IMR-90 (cell line): ENCODE results near the gene FAM168A. TPM values are rescaled to one million over a fixed set of nuclear protein-coding genes. Genes with fewer than 3 reads are reported as not detected.

Source experiments
- ATAC-seq: fragments of 200-7000 bp; cut with Tn5 transposase; 2 replicates; pipeline ENCODE4 v1.9.1; 2020; ENCODE audit warnings: low read depth, mild to moderate bottlenecking, moderate library complexity
- BruUV-seq: library from RNA; stranded (reverse); fragments of 400-500 nt; replicated peaks from 2 replicates; lab custom pipeline; 2021; lab: Mats Ljungman, UMichigan
- CTCF ChIA-PET: fragments of 300-600 bp; formaldehyde crosslinking; extraction: SDS; loops from one replicate; lab custom pipeline; 2021; ENCODE audit warnings: antibody characterized with exemption; lab: Yijun Ruan, JAX
- POLR2A ChIA-PET: fragments of 300-600 bp; sonication (Branson Sonifier 250); formaldehyde crosslinking; loops from one replicate; lab custom pipeline; 2022; ENCODE audit warnings: antibody characterized with exemption; ENCODE audit not compliant: unreplicated experiment; lab: Charles Lee
- DNase-seq: peaks from one replicate; pipeline ENCODE4 v3.0.0; 2013
- H2AFZ ChIP-seq: replicated peaks from 2 replicates; pipeline ENCODE3; 2013; ENCODE audit warnings: low read length, mild to moderate bottlenecking; ENCODE audit not compliant: poor library complexity
- H2AK5ac ChIP-seq: 2 replicates; pipeline ENCODE4 v1.6.1; 2013; ENCODE audit warnings: low read depth, low read length, inconsistent platforms
- H2AK9ac ChIP-seq: replicated peaks from 2 replicates; pipeline ENCODE3; 2013; ENCODE audit warnings: mild to moderate bottlenecking, low read depth, low read length, moderate library complexity; ENCODE audit not compliant: poor library complexity
- H2BK120ac ChIP-seq: 2 replicates; pipeline ENCODE4 v1.6.1; 2013; ENCODE audit warnings: low read depth, low read length, inconsistent platforms
- H2BK15ac ChIP-seq: 3 replicates; pipeline ENCODE4 v1.6.1; 2013; ENCODE audit warnings: low read depth, low read length, inconsistent platforms
- H2BK20ac ChIP-seq: 2 replicates; pipeline ENCODE4 v1.6.1; 2013; ENCODE audit warnings: low read depth, mild to moderate bottlenecking, inconsistent platforms, low read length, moderate library complexity
- H2BK5ac ChIP-seq: 2 replicates; pipeline ENCODE4 v1.6.1; 2013; ENCODE audit warnings: mild to moderate bottlenecking, low read depth, low read length, inconsistent platforms; ENCODE audit not compliant: poor library complexity, severe bottlenecking
- H3K14ac ChIP-seq: replicated peaks from 2 replicates; pipeline ENCODE4 v1.6.1; 2013; ENCODE audit warnings: low read depth, low read length, inconsistent platforms
- H3K18ac ChIP-seq: 2 replicates; pipeline ENCODE4 v1.6.1; 2013; ENCODE audit warnings: low read depth, low read length, control low read depth
- H3K23ac ChIP-seq: 2 replicates; pipeline ENCODE4 v1.6.1; 2013; ENCODE audit warnings: low read depth, low read length, inconsistent platforms
- H3K27ac ChIP-seq: 2 replicates; pipeline ENCODE4 v1.5.1; 2013; ENCODE audit warnings: mild to moderate bottlenecking, control low read depth, low read length; ENCODE audit not compliant: insufficient read depth
- H3K27me3 ChIP-seq: 2 replicates; pipeline ENCODE4 v1.6.1; 2013; ENCODE audit warnings: low read length; ENCODE audit not compliant: control insufficient read depth, insufficient read depth
- H3K36me3 ChIP-seq: 2 replicates; pipeline ENCODE4 v1.6.1; 2013; ENCODE audit warnings: low read length, mixed read lengths; ENCODE audit not compliant: control insufficient read depth, insufficient read depth
- H3K4ac ChIP-seq: 2 replicates; pipeline ENCODE4 v1.6.1; 2013; ENCODE audit warnings: low read depth, low read length, inconsistent platforms
- H3K4me1 ChIP-seq: 2 replicates; pipeline ENCODE4 v1.6.1; 2013; ENCODE audit warnings: low read length, mixed read lengths; ENCODE audit not compliant: control insufficient read depth, insufficient read depth
- H3K4me2 ChIP-seq: 2 replicates; pipeline ENCODE4 v1.6.1; 2013; ENCODE audit warnings: low read depth, mild to moderate bottlenecking, control low read depth, low read length, moderate library complexity
- H3K4me3 ChIP-seq: 2 replicates; pipeline ENCODE4 v1.5.1; 2013; ENCODE audit warnings: low read depth, mild to moderate bottlenecking, control low read depth, low read length, moderate library complexity; ENCODE audit not compliant: insufficient read depth
- H3K56ac ChIP-seq: 2 replicates; pipeline ENCODE4 v1.6.1; 2013; ENCODE audit warnings: low read length, inconsistent platforms; ENCODE audit not compliant: insufficient read depth; ENCODE audit errors: extremely low read depth
- H3K79me1 ChIP-seq, 2 experiments: 2 replicates each; pipeline ENCODE4 v1.6.1; 2013; ENCODE audit warnings: low read length in 2 of 2, inconsistent platforms in 1 of 2, low read depth in 1 of 2
- H3K9ac ChIP-seq: 2 replicates; pipeline ENCODE4 v1.6.1; 2013; ENCODE audit warnings: low read depth, low read length, control low read depth
- H3K9me1 ChIP-seq: 2 replicates; pipeline ENCODE4 v1.6.1; 2013; ENCODE audit warnings: low read length, inconsistent platforms; ENCODE audit not compliant: insufficient read depth
- H3K9me3 ChIP-seq: 2 replicates; pipeline ENCODE4 v1.6.1; 2013; ENCODE audit warnings: low read length; ENCODE audit not compliant: control insufficient read depth, insufficient read depth
- H4K20me1 ChIP-seq: 2 replicates; pipeline ENCODE4 v1.6.1; 2013; ENCODE audit warnings: low read length, inconsistent platforms; ENCODE audit not compliant: insufficient read depth
- H4K5ac ChIP-seq: 2 replicates; pipeline ENCODE4 v1.6.1; 2013; ENCODE audit warnings: mild to moderate bottlenecking, low read depth, low read length, control low read depth
- H4K8ac ChIP-seq, 2 experiments: 2 replicates each; pipeline ENCODE4 v1.6.1; 2013; ENCODE audit warnings: low read depth in 2 of 2, low read length in 2 of 2, control low read depth in 1 of 2, inconsistent platforms in 1 of 2
- H4K91ac ChIP-seq: 2 replicates; pipeline ENCODE4 v1.6.1; 2013; ENCODE audit warnings: low read depth, low read length, inconsistent platforms; ENCODE audit not compliant: insufficient read depth
- CEBPB ChIP-seq: IDR thresholded peaks from 2 replicates; pipeline ENCODE4 v1.6.1; 2012; ENCODE audit warnings: low read depth, low read length, improper control_type of control experiment
- FOS ChIP-seq: fragments of 150-350 bp; IDR thresholded peaks from 2 replicates; pipeline ENCODE4 v1.6.1; 2016; ENCODE audit warnings: low read depth, low read length
- RCOR1 ChIP-seq: IDR thresholded peaks from 2 replicates; pipeline ENCODE4 v1.6.1; 2012; ENCODE audit warnings: mild to moderate bottlenecking, low read length, improper control_type of control experiment; ENCODE audit not compliant: insufficient replicate concordance
- RFX5 ChIP-seq: IDR thresholded peaks from 2 replicates; pipeline ENCODE4 v1.8.0; 2012; ENCODE audit warnings: low read depth, mild to moderate bottlenecking, low read length, moderate library complexity
- WGBS, 2 experiments: methylation state at CpG; one replicate each; pipeline versions ENCODE4 v1.1.5 to v1.1.7; 2013; ENCODE audit warnings: missing lambda C conversion rate in 2 of 2; ENCODE audit not compliant: insufficient read length in 1 of 2; ENCODE audit errors: extremely low coverage in 2 of 2; 5-methylcytosine and 5-hydroxymethylcytosine counted together
- dilution Hi-C: fragments of 300-500 bp; cut with HindIII; formaldehyde crosslinking; loops from one replicate; pipeline ENCODE4 v1.14.3; 2018; ENCODE audit warnings: low sequenced_read_pairs; ENCODE audit not compliant: unreplicated experiment
- in situ Hi-C: fragments of 300-500 bp; cut with MboI; formaldehyde crosslinking; loops from 3 replicates; pipeline ENCODE4 v1.14.3; 2019; ENCODE audit warnings: low sequenced_read_pairs, inconsistent platforms, mixed read lengths
- intact Hi-C: fragments of 100-400 bp; cut with micrococcal nuclease; formaldehyde crosslinking; loops from 2 replicates; pipeline ENCODE4 v1.10.0; 2022
- polyA plus RNA-seq, 3 experiments: library from polyadenylated mRNA; depleted of rRNA; stranded (reverse); fragments of >200 nt; gene quantifications; 2 replicates each; pipeline ENCODE4 v1.2.3, GENCODE V29; 2012; ENCODE audit warnings: low replicate concordance in 1 of 3
- total RNA-seq: library from RNA; depleted of rRNA; stranded (reverse); fragments of >200 nt; gene quantifications from 2 replicates; pipeline ENCODE4 v1.2.3, GENCODE V29; 2012
- TF ChIP-seq, protein P1 (sequence below): conservative IDR thresholded peaks from 2 replicates; pipeline ENCODE4 v1.5.1; 2012; ENCODE audit warnings: mild to moderate bottlenecking, low read depth, low read length, improper control_type of control experiment
- TF ChIP-seq, protein P2 (sequence below): fragments of 150-350 bp; IDR thresholded peaks from 2 replicates; pipeline ENCODE4 v1.6.1; 2016; ENCODE audit warnings: low read depth, mild to moderate bottlenecking, low read length, moderate library complexity, borderline replicate concordance

FAM168A gene
- total and polyA plus RNA-seq, 2 of the 4 experiments (the other 2 are of a cell fraction) = 13.1 to 22.8 TPM

DNA sequence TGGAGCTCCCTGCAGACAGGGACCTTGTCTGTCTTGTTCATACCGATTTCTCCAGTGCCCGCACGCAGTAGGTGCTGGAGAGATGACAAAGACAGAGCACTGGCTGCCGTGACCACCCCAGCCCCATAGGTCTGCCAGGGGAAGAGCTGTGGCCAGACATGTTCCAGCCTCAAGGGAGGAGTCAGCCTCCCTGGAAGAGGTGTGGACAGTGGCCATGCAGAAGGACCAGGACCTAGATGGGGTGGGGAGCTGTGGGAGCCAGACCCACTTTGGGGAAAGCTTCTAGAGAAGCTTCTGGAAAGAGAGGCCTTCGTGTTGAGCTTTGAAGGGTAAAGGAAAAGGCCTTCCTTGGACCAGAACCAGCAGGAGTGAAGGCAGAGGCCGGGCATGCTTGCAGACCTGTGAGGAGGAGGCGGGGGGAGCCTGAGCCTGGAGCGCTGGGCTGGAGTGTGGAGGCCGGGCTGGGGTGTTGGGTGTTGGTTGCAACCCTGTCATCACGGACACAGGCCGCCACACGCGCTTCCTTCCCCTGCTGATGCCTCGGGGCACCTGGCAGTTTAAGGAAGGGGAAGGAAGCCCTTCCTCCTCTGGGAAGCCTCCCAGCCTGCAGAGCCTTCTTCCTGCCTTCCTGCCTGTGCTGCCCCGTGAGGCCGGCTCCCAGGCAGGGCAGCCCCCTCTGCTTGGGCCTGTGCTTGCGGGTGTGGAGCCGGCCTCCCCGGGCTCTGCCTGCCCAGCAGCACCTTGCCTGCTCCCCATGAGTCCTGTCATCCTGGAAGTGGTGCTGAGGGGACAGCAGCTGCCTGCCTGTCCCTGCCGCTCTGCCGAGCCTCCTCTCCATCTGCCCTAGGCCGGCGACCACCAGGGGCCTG is 209.4 kb downstream of the FAM168A start (continued):
- no peak for TF ChIP-seq FOS
- no peak for TF ChIP-seq RCOR1

DNA sequence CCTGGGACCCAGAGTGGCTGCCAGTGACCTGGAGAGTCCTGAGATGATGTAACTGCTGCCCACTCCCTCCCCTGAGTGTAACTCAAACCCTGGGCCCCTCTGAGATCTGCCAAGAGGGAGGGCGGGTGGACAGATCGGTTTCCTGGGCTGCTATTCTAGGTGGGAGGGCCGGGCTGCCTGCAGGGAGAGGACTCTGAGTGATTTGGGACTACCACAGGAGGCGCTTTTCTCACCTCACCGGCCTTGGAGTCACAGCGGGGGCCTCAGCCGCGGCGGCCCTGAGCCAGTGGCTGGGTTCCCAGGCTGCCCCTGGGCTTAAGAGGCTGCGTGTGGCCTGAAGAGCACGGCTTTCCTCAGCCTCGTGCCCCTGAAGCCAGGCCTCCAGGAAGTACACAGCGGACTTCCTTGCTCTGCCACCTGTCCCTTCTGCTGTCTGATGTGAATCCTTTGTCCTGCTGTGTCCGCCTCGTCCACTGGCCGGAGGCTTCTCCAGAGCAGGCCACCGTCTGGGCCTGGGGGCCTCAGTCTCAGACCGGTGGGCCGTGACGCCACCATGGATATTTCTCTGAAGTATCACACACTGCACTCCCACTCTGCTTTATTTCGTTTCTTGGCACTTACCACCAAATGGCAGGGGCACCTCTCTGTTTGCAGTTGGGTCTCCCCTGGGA is 210.2 kb downstream of the FAM168A start:
- no peaks in the 10 kb centered on the region for H3K9me3 ChIP-seq
- H2BK120ac ChIP-seq = no peak overlapping the region; the same call in 1 of the 2 replicates
- intact Hi-C loops = no loop called here
- dilution Hi-C loops = no loop called here
- peaks cover 30 to 51% of the 10 kb centered on the region in 2 experiments for H3K79me1 ChIP-seq
- no peak overlapping the region for H4K91ac ChIP-seq
- ATAC-seq = no peak
- H2AK5ac ChIP-seq = peak overlapping the region; percentile 64; the same call in 1 of the 2 replicates
- H3K9me1 ChIP-seq = peaks cover 21% of the 10 kb centered on the region; the same call in 1 of the 2 replicates
- H3K18ac ChIP-seq = no peak overlapping the region; the same call in 1 of the 2 replicates
- H3K27me3 ChIP-seq = no peaks in the 10 kb centered on the region
- no peak for DNase-seq
- no TSS peak for BruUV-seq
- in situ Hi-C loops = no loop called here
- H3K9ac ChIP-seq = no peak overlapping the region
- H3K23ac ChIP-seq = no peak overlapping the region; the same call in 1 of the 2 replicates
- H4K20me1 ChIP-seq = peaks cover 18% of the 10 kb centered on the region
- no peak overlapping the region for H3K4me3 ChIP-seq
- H2BK20ac ChIP-seq = no peak overlapping the region
- ChIA-PET POLR2A (no interaction called here), CTCF (no interaction called here)
- no peak overlapping the region for H3K56ac ChIP-seq
- H2BK5ac ChIP-seq = no peak overlapping the region
- H4K5ac ChIP-seq = no peak overlapping the region; the same call in 1 of the 2 replicates
- no peak overlapping the region for H2BK15ac ChIP-seq
- H3K14ac ChIP-seq = no peak overlapping the region
- peak overlapping the region; percentile 23 for H2AK9ac ChIP-seq
- peaks cover 33% of the 10 kb centered on the region for H3K4me1 ChIP-seq
- peaks cover 3% of the 10 kb centered on the region; the same call in 1 of the 2 replicates for H3K36me3 ChIP-seq
- H4K8ac ChIP-seq = 0 out of 4 replicates have a peak overlapping the region, but pooled peaks of 1 of the 2 experiments have one; percentile 37
- H3K4me2 ChIP-seq = no peak overlapping the region
- peak overlapping the region; percentile 57 for H3K4ac ChIP-seq
- WGBS, 2 experiments = 80% methylated on average over 9 of the region's 21 CpGs; no CpG with 5 or more reads in 1 of the 2 experiments
- peak overlapping the region; percentile 63 for H2AFZ ChIP-seq
- TF ChIP-seq RFX5 (no peak), CEBPB (peak; percentile 16; the same call in 1 of the 2 replicates)
- TF ChIP-seq, protein P1, sequence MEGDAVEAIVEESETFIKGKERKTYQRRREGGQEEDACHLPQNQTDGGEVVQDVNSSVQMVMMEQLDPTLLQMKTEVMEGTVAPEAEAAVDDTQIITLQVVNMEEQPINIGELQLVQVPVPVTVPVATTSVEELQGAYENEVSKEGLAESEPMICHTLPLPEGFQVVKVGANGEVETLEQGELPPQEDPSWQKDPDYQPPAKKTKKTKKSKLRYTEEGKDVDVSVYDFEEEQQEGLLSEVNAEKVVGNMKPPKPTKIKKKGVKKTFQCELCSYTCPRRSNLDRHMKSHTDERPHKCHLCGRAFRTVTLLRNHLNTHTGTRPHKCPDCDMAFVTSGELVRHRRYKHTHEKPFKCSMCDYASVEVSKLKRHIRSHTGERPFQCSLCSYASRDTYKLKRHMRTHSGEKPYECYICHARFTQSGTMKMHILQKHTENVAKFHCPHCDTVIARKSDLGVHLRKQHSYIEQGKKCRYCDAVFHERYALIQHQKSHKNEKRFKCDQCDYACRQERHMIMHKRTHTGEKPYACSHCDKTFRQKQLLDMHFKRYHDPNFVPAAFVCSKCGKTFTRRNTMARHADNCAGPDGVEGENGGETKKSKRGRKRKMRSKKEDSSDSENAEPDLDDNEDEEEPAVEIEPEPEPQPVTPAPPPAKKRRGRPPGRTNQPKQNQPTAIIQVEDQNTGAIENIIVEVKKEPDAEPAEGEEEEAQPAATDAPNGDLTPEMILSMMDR = 0 out of 2 replicates have a peak, but pooled peaks have one; percentile 11
- TF ChIP-seq, protein P2, sequence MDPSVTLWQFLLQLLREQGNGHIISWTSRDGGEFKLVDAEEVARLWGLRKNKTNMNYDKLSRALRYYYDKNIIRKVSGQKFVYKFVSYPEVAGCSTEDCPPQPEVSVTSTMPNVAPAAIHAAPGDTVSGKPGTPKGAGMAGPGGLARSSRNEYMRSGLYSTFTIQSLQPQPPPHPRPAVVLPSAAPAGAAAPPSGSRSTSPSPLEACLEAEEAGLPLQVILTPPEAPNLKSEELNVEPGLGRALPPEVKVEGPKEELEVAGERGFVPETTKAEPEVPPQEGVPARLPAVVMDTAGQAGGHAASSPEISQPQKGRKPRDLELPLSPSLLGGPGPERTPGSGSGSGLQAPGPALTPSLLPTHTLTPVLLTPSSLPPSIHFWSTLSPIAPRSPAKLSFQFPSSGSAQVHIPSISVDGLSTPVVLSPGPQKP = no peak
- H3K27ac ChIP-seq = no peak overlapping the region
